ENCODE measurements around the gene SIKE1.

- TF ChIP-seq EZH2 (IDR thresholded peaks at IDR 0.05; ENCODE audit: insufficient read depth, poor library complexity, severe bottlenecking) = no peak
- no peak for TF ChIP-seq EZH2phosphoT487 (IDR thresholded peaks at IDR 0.05; ENCODE audit: insufficient read depth, low read depth)
These were observed 45.0 kb downstream of the SIKE1 start for GRCh38 chr1:114735479-114735878.
